HG02884 (cell line): ENCODE measurements around the gene SLC30A10.
"Not testable (repeated sequence)": the region's sequence is repeated elsewhere in the genome, so short reads cannot be mapped to it uniquely, and the experiment has no call there.

ENCODE experiments used
- ATAC-seq: cut with Tn5 transposase; IDR thresholded peaks from one replicate; pipeline ENCODE4 v1.9.1; 2021; ENCODE audit warnings: mild to moderate bottlenecking, moderate library complexity; ENCODE audit not compliant: unreplicated experiment

SLC30A10 gene

GRCh38 chr1:219928791-219929118, 398 bp upstream of the SLC30A10 start:
- no peak for ATAC-seq

- no peak for ATAC-seq
Measured at GRCh38 chr1:219927298-219927955, 930 bp downstream of the SLC30A10 start.

DNA sequence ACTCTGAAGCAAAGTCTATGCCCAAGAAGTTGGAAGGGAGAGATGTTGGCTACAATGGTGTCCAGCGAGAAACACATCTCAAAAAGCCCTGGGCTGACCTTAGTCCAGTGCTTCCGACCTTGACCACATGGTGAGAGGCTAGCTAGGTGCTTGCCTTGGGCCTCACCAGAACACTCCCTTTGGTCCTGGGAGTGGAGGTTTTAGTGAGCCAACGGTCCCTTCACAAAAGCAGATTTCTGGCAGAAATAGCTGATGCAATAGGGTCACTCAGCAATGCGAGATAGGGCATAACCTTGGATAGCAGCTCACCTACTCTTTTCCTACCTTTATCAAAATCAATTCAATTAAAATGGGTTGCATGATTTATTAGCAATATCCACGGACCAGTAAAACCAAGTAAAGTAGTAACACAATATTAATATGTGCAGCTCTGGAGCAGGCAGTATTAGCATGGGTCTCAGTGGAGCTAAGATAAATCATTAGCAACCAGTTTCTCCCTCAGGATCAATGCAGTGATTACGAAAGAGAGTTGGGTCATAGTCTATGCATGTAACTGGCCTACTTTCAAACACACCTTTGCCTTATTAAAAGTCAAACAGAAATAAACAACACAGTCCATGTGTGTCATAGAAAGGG, 1.9 kb downstream of the SLC30A10 start:
- no peak for ATAC-seq

- ATAC-seq = no peak
Measured at GRCh38 chr1:219924342-219924741, 4.0 kb downstream of the SLC30A10 start.

GRCh38 chr1:219917851-219918466, 10.4 kb downstream of the SLC30A10 start:
- no peak for ATAC-seq

DNA sequence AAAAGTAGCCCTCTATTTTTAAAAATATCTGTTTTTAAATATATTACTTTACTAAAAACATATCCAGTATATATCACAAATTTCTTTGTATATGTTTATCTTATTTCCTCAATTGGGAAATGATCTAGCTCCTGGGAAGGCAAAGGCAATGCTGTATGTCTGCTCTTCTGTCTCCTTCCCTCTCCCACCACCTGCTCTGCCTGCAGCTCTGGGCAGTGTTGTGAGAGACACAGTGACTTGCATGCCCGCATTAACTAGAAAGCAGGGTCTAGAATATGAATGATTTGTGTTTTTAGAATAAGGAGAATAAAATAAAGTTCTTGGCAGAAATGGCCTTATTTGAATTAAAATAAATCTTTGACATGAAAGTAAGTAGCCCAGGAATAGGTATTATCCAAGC, 11.1 kb downstream of the SLC30A10 start:
- ATAC-seq = no peak

GRCh38 chr1:219916257-219916656, 12.1 kb downstream of the SLC30A10 start:
- ATAC-seq = no peak

- no peak for ATAC-seq
Measured at GRCh38 chr1:219913005-219913770, 15.2 kb downstream of the SLC30A10 start.

DNA sequence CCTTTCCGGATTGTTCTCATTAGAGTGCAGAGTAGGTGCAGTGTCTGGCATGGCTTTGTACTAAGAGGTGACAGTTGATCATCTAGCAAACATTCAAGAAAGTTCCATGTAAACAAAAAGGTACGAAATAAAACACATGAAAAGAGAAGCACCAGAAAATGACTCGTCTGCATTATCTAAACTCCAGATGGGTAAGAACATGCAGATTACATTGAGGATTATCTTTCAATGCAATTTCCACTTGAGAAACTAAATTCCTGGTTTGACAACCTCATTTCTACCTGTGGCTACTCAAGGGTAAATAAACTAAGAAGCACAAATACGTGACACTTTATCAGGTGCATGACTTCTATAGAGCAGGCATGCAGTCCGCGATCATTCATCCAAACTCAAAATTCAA, 17.6 kb downstream of the SLC30A10 start:
- no peak for ATAC-seq

DNA sequence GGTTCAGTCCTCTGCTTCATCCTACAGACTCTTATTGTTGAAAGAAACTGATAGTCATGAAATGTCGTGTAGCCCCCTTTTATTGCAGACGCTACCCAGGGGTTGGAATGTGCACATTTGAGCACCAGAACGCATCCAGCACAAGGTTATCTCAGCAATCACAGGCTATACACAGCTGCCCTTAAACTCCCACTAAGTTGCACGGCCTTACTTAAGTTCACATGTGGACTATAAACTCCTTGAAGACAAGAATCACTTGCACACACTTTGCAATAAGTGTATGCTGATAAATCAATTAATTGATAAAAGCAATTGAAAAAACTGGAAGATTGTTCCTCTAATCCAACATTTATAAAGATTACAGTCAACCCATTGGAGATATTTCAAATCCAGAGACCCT, 18.9 kb downstream of the SLC30A10 start:
- no peak for ATAC-seq

GRCh38 chr1:219908170-219908569, 20.2 kb downstream of the SLC30A10 start:
- no peak for ATAC-seq

DNA sequence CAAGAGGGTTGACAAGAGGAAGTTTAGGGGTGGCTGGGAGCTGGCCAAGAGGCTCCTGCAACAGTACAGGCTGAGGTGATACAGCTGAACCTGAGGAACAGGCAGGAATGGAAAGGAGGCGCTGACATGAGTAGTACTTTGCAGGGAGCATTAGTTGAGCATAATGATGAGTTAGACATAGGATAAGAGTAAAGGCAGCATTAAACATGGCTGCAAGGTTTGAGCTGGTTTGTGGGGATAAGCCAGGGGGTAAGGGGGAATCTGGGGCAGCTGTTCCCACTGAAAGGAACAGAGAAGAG, 20.6 kb downstream of the SLC30A10 start:
- no peak for ATAC-seq

DNA sequence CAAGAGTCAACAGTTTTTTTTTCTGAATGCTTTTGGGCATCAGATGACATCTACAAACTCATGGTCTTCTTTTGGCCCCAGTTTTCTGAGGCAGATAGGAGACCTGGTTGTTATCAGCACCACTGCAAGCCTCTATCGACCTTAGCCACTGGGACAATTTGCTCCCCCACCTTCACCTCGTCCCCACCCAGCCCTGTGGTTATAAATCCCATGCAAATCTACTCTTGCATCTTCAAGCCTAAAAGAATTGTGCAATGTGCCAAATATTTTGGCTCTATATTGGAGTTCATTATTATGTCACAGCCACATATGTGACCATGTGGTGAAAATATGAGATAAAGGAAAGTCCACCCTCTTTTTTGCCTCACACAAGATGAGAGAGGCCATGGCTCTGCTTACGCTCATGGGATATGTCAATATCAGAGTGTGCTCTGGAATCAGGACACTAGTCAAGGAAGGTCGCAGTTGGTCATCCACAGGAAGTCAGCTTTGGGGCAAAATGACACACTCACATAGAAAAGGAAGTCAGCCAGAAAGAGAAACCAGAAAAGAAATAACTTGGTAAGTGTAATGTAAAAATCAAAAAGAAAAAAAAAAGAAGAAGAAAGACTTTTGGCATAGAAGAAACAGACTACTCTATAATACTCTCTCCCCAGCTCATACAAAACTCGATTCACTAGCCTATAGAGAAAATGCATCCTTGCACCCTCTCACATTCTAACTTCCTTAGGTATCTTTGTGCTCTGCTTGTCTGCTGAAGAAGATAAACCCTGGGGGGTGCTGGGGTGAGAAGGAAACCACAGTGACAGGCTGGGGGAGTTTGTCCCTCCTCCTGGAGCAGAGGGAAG, 21.2 kb downstream of the SLC30A10 start:
- ATAC-seq = no peak

GRCh38 chr1:219906565-219906923, 21.8 kb downstream of the SLC30A10 start:
- not testable (repeated sequence) for ATAC-seq

DNA sequence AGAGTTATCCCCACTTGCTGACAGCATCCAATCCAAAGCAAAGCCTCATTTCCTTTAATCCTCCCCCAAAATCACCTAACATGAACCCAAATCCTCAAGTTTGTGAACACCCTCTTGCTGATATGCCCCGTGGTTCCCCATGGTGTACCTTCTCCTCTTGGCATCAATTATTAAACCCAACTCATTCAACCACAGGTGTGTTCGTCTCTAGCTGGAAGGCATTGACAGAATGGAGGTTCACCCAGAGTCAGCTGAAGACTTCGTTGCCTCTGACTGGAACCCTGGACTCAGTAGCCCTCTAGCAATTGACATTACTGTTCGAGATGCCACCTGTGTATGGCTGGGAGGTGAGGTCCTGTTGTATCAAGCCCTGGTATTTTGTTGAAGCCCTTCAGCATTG, 22.8 kb downstream of the SLC30A10 start:
- no peak for ATAC-seq

- ATAC-seq = no peak
Measured at GRCh38 chr1:219904934-219905333, 23.4 kb downstream of the SLC30A10 start.

GRCh38 chr1:219903353-219903871, 24.9 kb downstream of the SLC30A10 start:
- ATAC-seq = no peak

DNA sequence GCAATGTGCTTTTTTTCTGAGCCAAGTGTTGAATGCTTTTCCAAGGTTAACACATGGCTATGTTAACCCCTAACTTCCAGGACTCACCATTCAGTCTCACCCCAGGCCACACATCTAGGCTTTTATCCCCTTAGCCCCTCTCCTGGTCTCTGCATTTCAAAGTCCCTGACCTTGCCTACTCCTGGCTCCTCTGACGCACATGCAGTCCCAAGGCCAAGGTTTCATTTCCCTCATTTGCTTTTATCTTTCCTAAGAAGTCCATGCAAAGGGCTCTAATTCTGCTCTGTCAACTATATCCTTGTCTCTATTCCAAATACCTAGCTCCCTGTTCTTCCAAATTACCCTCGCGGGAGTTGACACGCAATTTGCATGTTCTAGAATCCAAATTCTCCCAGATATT, 25.4 kb downstream of the SLC30A10 start:
- no peak for ATAC-seq

- ATAC-seq = no peak
Measured at GRCh38 chr1:219900882-219901281, 27.5 kb downstream of the SLC30A10 start.

- ATAC-seq = no peak
Measured at GRCh38 chr1:219900201-219900600, 28.2 kb downstream of the SLC30A10 start.

GRCh38 chr1:219898375-219898774, 30.0 kb downstream of the SLC30A10 start:
- ATAC-seq = no peak
